Hepatic stellate cell (primary cell): ENCODE measurements around the gene C14orf119.
A peak's percentile ranks its signal among the peaks of the same experiment; 100 is the strongest.

Experiments used
- DNase-seq: peaks from one replicate; pipeline ENCODE4 v3.0.0; 2011; ENCODE audit warnings: low spot score

C14orf119 gene

GRCh38 chr14:23095196-23096108 lies at the start of gene C14orf119:
Gene C14orf119 (plus strand): TSS chr14:23095505. CDS start chr14:23097659, 2,154 bp downstream.
- peak; percentile 97 for DNase-seq

- no peak for DNase-seq
Observed at GRCh38 chr14:23047034-23047634, 48.2 kb upstream of the C14orf119 start.

- no peak for DNase-seq
Observed at GRCh38 chr14:23047751-23048693, 47.3 kb upstream of the C14orf119 start.

GRCh38 chr14:23049011-23049410 lies 46.3 kb upstream of the C14orf119 start:
- DNase-seq, result no peak

GRCh38 chr14:23051141-23052057 lies 43.9 kb upstream of the C14orf119 start:
- DNase-seq, result no peak

GRCh38 chr14:23052182-23052623 lies 43.1 kb upstream of the C14orf119 start:
- no peak for DNase-seq

- DNase-seq, result no peak
Observed at GRCh38 chr14:23052671-23053070, 42.6 kb upstream of the C14orf119 start.

- DNase-seq, result no peak
Observed at GRCh38 chr14:23053426-23053825, 41.9 kb upstream of the C14orf119 start.

GRCh38 chr14:23054000-23054811 lies 41.1 kb upstream of the C14orf119 start:
- DNase-seq, result no peak

GRCh38 chr14:23055147-23055550 lies 40.2 kb upstream of the C14orf119 start:
- DNase-seq, result no peak

GRCh38 chr14:23055621-23056144 lies 39.6 kb upstream of the C14orf119 start:
- DNase-seq, result peak; percentile 64

GRCh38 chr14:23056145-23056955 lies 39.0 kb upstream of the C14orf119 start:
- peak; percentile 92 for DNase-seq

GRCh38 chr14:23056956-23057756 lies 38.1 kb upstream of the C14orf119 start, which contains the start of gene CDH24:
Gene CDH24 (minus strand): TSS chr14:23057520. CDS start chr14:23055733, 1,787 bp downstream.
- DNase-seq, result peak; percentile 80

- peak; percentile 89 for DNase-seq
Observed at GRCh38 chr14:23057757-23058653, 37.3 kb upstream of the C14orf119 start.

GRCh38 chr14:23058654-23059504 lies 36.4 kb upstream of the C14orf119 start:
- no peak for DNase-seq
